ENCODE data around the gene JDP2. TPM values are rescaled to one million over a fixed set of nuclear protein-coding genes. Genes with fewer than 3 reads are reported as not detected.

The JDP2 gene
- total and polyA plus RNA-seq, 2 of the 4 experiments (the other 2 are of a cell fraction): 35.7 to 38.4 TPM

GRCh38 chr14:75392686-75393641, 34.9 kb upstream of the JDP2 start:
- H2AK9ac ChIP-seq (replicated peaks; ENCODE audit: low read depth, low read length, poor library complexity): no peak overlapping the region
- TF ChIP-seq, protein P1, sequence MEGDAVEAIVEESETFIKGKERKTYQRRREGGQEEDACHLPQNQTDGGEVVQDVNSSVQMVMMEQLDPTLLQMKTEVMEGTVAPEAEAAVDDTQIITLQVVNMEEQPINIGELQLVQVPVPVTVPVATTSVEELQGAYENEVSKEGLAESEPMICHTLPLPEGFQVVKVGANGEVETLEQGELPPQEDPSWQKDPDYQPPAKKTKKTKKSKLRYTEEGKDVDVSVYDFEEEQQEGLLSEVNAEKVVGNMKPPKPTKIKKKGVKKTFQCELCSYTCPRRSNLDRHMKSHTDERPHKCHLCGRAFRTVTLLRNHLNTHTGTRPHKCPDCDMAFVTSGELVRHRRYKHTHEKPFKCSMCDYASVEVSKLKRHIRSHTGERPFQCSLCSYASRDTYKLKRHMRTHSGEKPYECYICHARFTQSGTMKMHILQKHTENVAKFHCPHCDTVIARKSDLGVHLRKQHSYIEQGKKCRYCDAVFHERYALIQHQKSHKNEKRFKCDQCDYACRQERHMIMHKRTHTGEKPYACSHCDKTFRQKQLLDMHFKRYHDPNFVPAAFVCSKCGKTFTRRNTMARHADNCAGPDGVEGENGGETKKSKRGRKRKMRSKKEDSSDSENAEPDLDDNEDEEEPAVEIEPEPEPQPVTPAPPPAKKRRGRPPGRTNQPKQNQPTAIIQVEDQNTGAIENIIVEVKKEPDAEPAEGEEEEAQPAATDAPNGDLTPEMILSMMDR (conservative IDR thresholded peaks at IDR 0.05; ENCODE audit: low read depth, low read length): no peak
- TF ChIP-seq SMC3 (IDR thresholded peaks at IDR 0.05; ENCODE audit: low read depth, low read length): no peak
- TF ChIP-seq CEBPB (IDR thresholded peaks at IDR 0.05; ENCODE audit: low read depth, low read length): no peak
- TF ChIP-seq NFE2L2 (IDR thresholded peaks at IDR 0.05; ENCODE audit: low read depth, low read length): no peak
- TF ChIP-seq POLR2A (IDR thresholded peaks at IDR 0.05; ENCODE audit: low read depth, low read length): no peak
- TF ChIP-seq CHD1 (IDR thresholded peaks at IDR 0.05; ENCODE audit: low read depth, low read length): no peak
- no peak for TF ChIP-seq FOS (IDR thresholded peaks at IDR 0.05; ENCODE audit: low read depth, low read length)
- H2BK20ac ChIP-seq (ENCODE audit: low read depth, low read length): no peak overlapping the region
- H2BK120ac ChIP-seq (ENCODE audit: low read depth, low read length): no peak overlapping the region
- no peak overlapping the region for H2AFZ ChIP-seq (replicated peaks; ENCODE audit: low read length, poor library complexity)
- intact Hi-C loops (cut with micrococcal nuclease) (no loop called here), in situ Hi-C loops (cut with MboI; ENCODE audit: low sequenced_read_pairs) (no loop called here), dilution Hi-C loops (cut with HindIII; ENCODE audit: low sequenced_read_pairs, unreplicated experiment) (no loop called here)
- no TSS peak for BruUV-seq (replicated peaks)
- no peak overlapping the region for H3K18ac ChIP-seq (ENCODE audit: low read depth, low read length)
- WGBS, 2 experiments (ENCODE audit: extremely low coverage in 2 of 2, insufficient read length in 1 of 2): 82% methylated on average over 3 of the region's 11 CpGs; no CpG with 5 or more reads in 1 of the 2 experiments
- no peak overlapping the region for H4K8ac ChIP-seq (ENCODE audit: low read depth in 2 of 2, low read length in 2 of 2)
- H3K9ac ChIP-seq (ENCODE audit: low read depth, low read length): no peak overlapping the region
- H3K4me1 ChIP-seq (ENCODE audit: control insufficient read depth, insufficient read depth, low read length): no peaks in the 10 kb centered on the region
- CTCF ChIA-PET: no interaction called here
- no peak overlapping the region for H2BK15ac ChIP-seq (ENCODE audit: low read depth, low read length)
- no peaks in the 10 kb centered on the region for H4K20me1 ChIP-seq (ENCODE audit: insufficient read depth, low read length)
- no peaks in the 10 kb centered on the region; the same call in 1 of the 2 replicates for H3K9me3 ChIP-seq (ENCODE audit: control insufficient read depth, insufficient read depth, low read length)
- no peak overlapping the region for H3K27ac ChIP-seq (ENCODE audit: insufficient read depth, low read length)
- no peak overlapping the region for H4K5ac ChIP-seq (ENCODE audit: low read depth, low read length)
- no peak overlapping the region for H2AK5ac ChIP-seq (ENCODE audit: low read depth, low read length)
- no peak overlapping the region for H3K14ac ChIP-seq (replicated peaks; ENCODE audit: low read depth, low read length)
- H3K56ac ChIP-seq (ENCODE audit: extremely low read depth, insufficient read depth, low read length): no peak overlapping the region
- no peak overlapping the region for H3K23ac ChIP-seq (ENCODE audit: low read depth, low read length)
- H2BK5ac ChIP-seq (ENCODE audit: low read depth, low read length, poor library complexity, severe bottlenecking): no peak overlapping the region
- no peak overlapping the region for H3K4ac ChIP-seq (ENCODE audit: low read depth, low read length)
- DNase-seq: no peak
- no peak overlapping the region for H4K91ac ChIP-seq (ENCODE audit: insufficient read depth, low read depth, low read length)
- H3K4me2 ChIP-seq (ENCODE audit: low read depth, low read length): no peak overlapping the region
- H3K79me1 ChIP-seq (ENCODE audit: low read depth in 1 of 2, low read length in 2 of 2): no peaks in the 10 kb centered on the region
- no peaks in the 10 kb centered on the region for H3K36me3 ChIP-seq (ENCODE audit: control insufficient read depth, insufficient read depth, low read length)
- POLR2A ChIA-PET (ENCODE audit: unreplicated experiment): no interaction called here
- no peak overlapping the region for H3K4me3 ChIP-seq (ENCODE audit: insufficient read depth, low read depth, low read length)
- peaks cover 43% of the 10 kb centered on the region for H3K27me3 ChIP-seq (ENCODE audit: control insufficient read depth, insufficient read depth, low read length)
- no peaks in the 10 kb centered on the region for H3K9me1 ChIP-seq (ENCODE audit: insufficient read depth, low read length)
- ATAC-seq (ENCODE audit: low read depth): no peak
